GM20000 (cell line): ENCODE results near the gene C1orf116.

Source experiments
- DNase-seq: peaks from one replicate; pipeline ENCODE4 v3.0.0; 2012; ENCODE audit warnings: low spot score
- CTCF ChIP-seq: IDR thresholded peaks from 2 replicates; pipeline ENCODE4 v1.5.1; 2012; ENCODE audit warnings: mild to moderate bottlenecking, control low read depth; ENCODE audit errors: extremely low read depth, missing control alignments

Gene C1orf116

DNA sequence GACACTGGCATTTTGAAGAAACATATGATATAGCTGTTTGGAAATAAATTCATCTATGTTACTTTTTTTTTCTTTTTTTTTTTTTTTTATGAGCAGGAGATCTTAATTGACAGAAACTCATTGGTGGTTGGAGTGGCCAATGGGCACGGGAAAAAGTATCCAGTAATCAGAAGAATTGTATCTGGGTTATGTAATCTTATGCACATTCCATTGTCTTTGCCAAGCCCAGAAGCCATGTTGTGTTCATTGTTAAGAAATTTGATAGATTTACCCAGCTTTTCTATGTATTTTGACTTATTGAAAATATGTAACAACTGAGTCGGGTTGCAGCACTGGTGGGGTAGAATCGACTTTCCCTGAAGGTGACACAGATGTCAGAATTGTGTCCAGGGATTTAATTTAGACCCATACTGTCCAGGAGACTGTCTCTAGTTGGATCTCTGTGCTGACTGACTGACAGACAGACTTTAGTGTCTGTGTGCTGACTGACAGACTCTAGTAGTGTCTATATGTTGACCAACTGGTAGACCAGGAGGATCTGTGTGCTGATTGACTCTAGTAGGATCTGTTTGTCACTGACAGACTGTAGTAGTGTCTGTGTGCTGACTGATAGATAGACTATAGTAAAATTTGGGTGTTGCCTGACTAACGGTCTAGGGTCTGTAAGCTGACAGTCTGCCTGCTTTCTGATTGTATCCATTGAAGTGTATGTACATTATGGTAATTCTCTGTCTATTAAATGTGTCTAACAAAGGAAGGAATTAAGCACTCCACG is 43.8 kb upstream of the C1orf116 start:
- TF ChIP-seq CTCF, result no peak
- no peak for DNase-seq

DNA sequence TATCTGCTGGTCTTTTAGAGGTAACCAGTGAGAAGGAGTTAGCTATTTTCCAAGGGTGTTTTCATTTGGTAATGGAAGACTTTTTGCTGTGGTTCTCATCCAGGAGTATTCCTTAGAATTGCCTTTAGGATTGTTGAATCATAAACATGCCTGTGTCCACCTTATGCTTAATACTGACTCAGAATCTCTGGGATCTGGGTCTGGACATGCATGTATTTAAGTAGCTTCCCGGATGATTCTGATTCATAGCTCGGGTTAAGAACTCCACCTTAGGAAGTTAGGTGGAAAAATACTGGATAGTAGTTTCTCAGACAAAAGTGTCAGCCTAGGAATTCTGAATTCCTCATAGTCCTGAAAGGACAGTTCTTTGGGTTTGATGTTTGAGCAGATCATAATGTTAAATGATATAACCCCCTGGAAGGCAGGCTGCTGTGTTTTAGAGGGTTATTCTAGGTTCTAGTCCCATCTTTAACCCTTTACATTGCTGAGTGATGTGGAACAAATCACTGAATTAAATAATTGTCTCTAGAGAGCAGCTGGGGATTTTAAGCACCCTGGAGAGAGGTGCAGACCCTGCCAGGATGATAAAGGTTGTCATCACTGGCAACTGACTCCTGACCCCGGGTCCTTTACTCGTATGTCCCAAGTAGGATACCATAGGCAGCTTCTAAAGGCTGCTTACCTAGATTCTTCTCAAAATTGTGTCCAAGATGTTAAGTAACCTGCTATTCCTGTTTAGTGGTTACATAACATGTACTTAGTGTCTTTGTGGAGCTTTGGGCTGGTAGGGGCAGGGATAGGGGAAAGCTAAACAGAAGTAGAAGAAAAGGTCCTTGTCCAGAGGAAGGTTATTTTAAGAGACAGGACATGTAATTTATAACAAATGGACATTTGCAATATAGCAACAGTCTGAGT is 41.6 kb upstream of the C1orf116 start:
- DNase-seq, result no peak
- TF ChIP-seq CTCF, result no peak

DNA sequence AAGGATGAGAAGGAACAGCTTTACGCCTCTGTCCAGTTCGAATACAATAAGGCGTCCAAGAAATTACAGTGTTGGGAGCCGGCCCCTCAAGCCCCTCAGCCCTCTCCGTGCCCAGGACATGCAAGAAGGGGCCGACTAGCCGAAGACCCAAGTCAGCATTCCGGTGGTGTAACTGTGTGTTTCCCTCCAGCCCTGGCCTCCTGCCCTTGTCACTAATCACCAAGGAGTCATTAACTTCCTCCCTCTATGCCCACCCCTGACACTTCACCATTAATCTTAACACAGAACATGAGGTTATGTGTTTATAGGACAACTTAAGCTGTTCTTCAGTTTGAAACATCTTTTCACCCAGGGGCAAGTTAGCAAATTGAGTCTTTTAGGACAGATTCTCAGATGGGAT is 39.7 kb upstream of the C1orf116 start:
- TF ChIP-seq CTCF, result no peak
- DNase-seq, result no peak

DNA sequence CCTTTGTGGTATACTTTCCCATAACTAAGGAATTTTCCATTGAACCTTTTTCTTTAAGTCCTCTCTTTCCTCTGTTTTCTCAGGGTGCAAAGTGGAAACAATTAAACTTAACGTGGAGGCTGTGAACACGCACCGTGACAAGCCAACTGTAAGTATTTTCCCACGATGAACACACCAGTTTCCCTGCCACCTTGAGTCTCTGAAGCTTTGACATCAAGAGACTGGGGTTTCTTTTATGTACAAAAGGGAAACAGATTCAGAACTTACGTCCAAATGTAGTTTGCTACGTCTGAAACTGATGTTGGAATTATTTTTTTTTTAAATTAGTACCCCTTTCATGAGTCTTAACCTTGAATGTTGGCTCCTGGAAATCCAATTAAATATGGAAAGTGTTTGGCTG is 38.9 kb upstream of the C1orf116 start:
- TF ChIP-seq CTCF, result no peak
- DNase-seq, result no peak

DNA sequence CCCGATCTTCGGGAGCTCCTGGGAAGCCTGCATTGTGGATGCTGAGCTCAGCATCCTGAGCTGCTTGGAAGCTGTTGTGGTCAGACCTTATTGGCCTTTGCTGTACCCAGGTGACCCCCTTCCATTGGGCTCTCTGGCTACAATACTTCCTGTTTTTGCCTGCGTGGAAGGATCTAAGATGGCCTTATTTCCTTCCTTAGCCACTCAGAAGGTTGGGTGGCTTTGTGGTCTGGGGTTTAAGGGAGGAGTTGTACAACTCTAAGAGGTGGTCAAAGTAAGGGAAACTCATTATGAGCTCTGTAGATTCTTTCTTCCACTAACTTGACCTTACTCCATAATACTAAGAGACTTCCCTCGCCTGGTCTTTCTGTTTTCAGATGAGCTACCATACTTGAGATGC is 38.3 kb upstream of the C1orf116 start:
- no peak for DNase-seq

DNA sequence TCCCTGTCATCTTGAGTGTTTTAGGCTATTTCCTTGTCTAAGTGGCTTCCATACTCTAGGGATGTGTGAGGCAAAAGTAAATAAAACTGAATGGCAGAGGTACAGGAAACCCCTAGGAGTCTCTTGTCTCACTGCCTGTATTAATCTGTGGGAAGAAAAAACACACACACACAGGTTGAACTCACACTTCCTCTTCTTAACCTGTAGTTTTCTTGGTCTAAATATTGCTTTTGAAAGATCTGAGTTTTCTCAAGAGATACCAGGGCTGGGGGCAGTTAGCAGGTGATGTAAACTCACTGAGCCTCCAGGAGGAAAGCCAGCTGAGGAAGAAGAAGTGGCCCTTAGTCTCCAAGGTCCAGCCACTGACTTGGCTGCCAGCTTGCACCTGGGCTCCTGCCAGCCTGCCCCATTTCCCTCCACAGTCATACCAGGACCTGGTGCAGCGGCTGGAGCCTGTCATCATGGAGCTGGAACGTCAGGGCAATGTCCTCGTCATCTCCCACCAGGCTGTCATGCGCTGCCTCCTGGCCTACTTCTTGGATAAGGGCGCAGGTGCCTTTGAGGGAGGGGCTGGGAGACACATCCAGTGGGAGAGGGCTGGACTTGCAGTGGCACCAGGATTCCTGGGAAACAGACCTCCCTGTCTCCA is 37.4 kb upstream of the C1orf116 start:
- TF ChIP-seq CTCF, result no peak
- no peak for DNase-seq

More for the DNA sequence above, 38.3 kb upstream of the C1orf116 start:
- no peak for TF ChIP-seq CTCF
